Natural killer cell (primary cell): ENCODE data around the gene NCBP3. TPM values are rescaled to one million over a fixed set of nuclear protein-coding genes. Genes with fewer than 3 reads are reported as not detected.

Source experiments
- ATAC-seq, 3 donors: fragments of 150-1000 bp in 2 of 3; fragments of 200-7000 bp in 1 of 3; cut with Tn5 transposase; 1 replicate in 1 of 3; 2 replicates in 2 of 3; pipeline ENCODE4 v1.10.0; 2021; ENCODE audit warnings: mild to moderate bottlenecking in 2 of 3, moderate library complexity in 2 of 3
- DNase-seq, 2 donors: peaks; one replicate each; pipeline versions ENCODE4 v3.0.0 to v3.0.0-alpha.2; 2013 to 2021; ENCODE audit warnings: mixed read lengths in 1 of 2
- H3K27ac ChIP-seq: one replicate; pipeline ENCODE4 v1.5.1; 2013; ENCODE audit warnings: mild to moderate bottlenecking, low read length
- H3K27me3 ChIP-seq: one replicate; pipeline ENCODE4 v1.6.1; 2013; ENCODE audit warnings: low read length; ENCODE audit not compliant: control insufficient read depth, insufficient read depth
- H3K36me3 ChIP-seq: one replicate; pipeline ENCODE4 v1.6.1; 2013; ENCODE audit warnings: low read length; ENCODE audit not compliant: control insufficient read depth, insufficient read depth
- H3K4me1 ChIP-seq: one replicate; pipeline ENCODE4 v1.6.1; 2013; ENCODE audit warnings: low read length; ENCODE audit not compliant: control insufficient read depth, insufficient read depth
- H3K4me3 ChIP-seq: one replicate; pipeline ENCODE4 v1.5.1; 2013; ENCODE audit warnings: low read length
- H3K9me3 ChIP-seq: one replicate; pipeline ENCODE4 v1.6.1; 2013; ENCODE audit warnings: low read length; ENCODE audit not compliant: control insufficient read depth, insufficient read depth
- H3K27ac Mint-ChIP-seq, 2 donors: one replicate each; pipeline ENCODE4 v1.8.0; 2022; ENCODE audit warnings: mild to moderate bottlenecking in 2 of 2, mixed read lengths in 2 of 2, moderate library complexity in 1 of 2
- H3K27me3 Mint-ChIP-seq, 2 donors: one replicate each; pipeline ENCODE4 v1.8.0; 2022; ENCODE audit warnings: low read depth in 2 of 2, mixed read lengths in 2 of 2
- H3K36me3 Mint-ChIP-seq: one replicate; pipeline ENCODE4 v1.8.0; 2022; ENCODE audit warnings: mixed read lengths
- H3K4me1 Mint-ChIP-seq, 2 donors: one replicate each; pipeline ENCODE4 v1.8.0; 2022; ENCODE audit warnings: mixed read lengths in 2 of 2
- H3K4me3 Mint-ChIP-seq: one replicate; pipeline ENCODE4 v1.8.0; 2022; ENCODE audit warnings: mild to moderate bottlenecking, moderate library complexity, mixed read lengths
- H3K9me3 Mint-ChIP-seq, 2 donors: one replicate each; pipeline ENCODE4 v1.8.0; 2022; ENCODE audit warnings: mixed read lengths in 2 of 2
- WGBS: methylation state at CpG from one replicate; pipeline ENCODE4 v1.1.7; 2013; ENCODE audit warnings: missing lambda C conversion rate; ENCODE audit not compliant: insufficient coverage; 5-methylcytosine and 5-hydroxymethylcytosine counted together
- intact Hi-C: fragments of 100-400 bp; cut with micrococcal nuclease; formaldehyde crosslinking; loops from one replicate; pipeline ENCODE4 v1.14.2; 2022
- total RNA-seq, 4 donors: library from RNA; stranded (reverse); fragments of 120-200 nt in 1 of 4; gene quantifications; one replicate each; pipeline versions ENCODE4 v1.2.3 to v1.2.4, GENCODE V29; 2013 to 2022
- TF ChIP-seq, protein P1 (sequence below): fragments of 200-600 bp; IDR thresholded peaks from one replicate; pipeline ENCODE4 v1.8.0; 2022; ENCODE audit warnings: antibody characterized with exemption

Gene NCBP3
- total RNA-seq, 3 donors from 2014 or later (not counting 1 experiment from before 2014, with no cell fraction given) = 55.9 to 60.7 (median 58.1) TPM

DNA sequence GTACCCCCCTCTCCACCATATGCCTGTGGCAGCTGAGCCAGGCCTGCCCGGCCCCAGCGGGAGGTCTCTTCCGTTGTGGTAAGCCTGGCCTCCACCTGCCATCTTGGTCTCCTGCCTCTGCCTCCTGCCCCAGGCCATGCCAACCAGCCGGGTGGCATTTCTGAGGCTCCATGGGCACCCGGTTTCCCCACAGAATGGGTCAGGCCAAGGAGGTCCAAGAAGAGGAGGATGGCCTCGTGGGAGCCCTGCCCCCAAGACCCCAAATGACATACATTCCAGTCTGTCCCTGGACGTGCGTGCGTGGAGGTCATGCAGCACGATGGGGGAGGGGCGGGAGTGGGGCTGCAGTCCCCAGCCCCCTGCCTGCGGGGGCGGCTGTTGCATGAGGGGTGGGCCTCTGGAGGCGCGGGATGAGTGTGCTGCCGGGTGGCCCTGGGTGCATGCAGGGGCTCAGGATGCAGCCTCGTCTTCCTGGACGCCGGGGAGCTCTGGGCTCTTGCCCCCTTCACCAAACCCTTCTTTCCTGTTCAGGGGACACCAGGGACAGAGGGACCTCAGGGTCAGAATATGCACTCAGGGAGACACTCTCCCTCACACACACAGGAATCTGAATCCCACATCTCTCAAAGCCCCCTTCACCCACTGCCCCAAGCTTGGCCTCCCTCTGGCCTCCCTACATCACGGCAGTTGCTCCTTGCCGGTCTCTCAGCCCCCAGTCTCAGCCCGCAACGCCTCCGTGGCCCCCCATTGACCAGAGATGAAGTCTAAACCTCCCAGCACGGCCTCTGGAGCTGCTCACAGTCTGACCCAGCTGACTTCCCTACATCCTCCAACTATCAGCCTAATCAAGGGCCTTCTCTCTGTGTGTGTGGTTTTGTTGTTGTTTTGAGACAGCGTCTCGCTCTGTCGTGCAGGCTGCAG is 16.0 kb upstream of the NCBP3 start:
- Histone ChIP-seq H3K36me3 (no peaks in the 10 kb centered on the region), H3K4me3 (no peak overlapping the region), H3K27me3 (no peaks in the 10 kb centered on the region), H3K27ac (no peak overlapping the region), H3K9me3 (no peaks in the 10 kb centered on the region), H3K4me1 (no peaks in the 10 kb centered on the region)
- Mint-ChIP-seq H3K4me3 (no peak overlapping the region), H3K27me3 (no peaks in the 10 kb centered on the region), H3K9me3 (no peaks in the 10 kb centered on the region), H3K36me3 (no peaks in the 10 kb centered on the region), H3K27ac (no peak overlapping the region), H3K4me1 (no peaks in the 10 kb centered on the region)
- 94% methylated on average over 28 of the region's 28 CpGs for WGBS
- DNase-seq = no peak
- intact Hi-C loops = loop anchor here (5.0 kb wide), 1 partner anchor 50 kb away; no protein-coding TSS in a partner anchor
- TF ChIP-seq, protein P1, sequence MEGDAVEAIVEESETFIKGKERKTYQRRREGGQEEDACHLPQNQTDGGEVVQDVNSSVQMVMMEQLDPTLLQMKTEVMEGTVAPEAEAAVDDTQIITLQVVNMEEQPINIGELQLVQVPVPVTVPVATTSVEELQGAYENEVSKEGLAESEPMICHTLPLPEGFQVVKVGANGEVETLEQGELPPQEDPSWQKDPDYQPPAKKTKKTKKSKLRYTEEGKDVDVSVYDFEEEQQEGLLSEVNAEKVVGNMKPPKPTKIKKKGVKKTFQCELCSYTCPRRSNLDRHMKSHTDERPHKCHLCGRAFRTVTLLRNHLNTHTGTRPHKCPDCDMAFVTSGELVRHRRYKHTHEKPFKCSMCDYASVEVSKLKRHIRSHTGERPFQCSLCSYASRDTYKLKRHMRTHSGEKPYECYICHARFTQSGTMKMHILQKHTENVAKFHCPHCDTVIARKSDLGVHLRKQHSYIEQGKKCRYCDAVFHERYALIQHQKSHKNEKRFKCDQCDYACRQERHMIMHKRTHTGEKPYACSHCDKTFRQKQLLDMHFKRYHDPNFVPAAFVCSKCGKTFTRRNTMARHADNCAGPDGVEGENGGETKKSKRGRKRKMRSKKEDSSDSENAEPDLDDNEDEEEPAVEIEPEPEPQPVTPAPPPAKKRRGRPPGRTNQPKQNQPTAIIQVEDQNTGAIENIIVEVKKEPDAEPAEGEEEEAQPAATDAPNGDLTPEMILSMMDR = no peak
- no peak for ATAC-seq

DNA sequence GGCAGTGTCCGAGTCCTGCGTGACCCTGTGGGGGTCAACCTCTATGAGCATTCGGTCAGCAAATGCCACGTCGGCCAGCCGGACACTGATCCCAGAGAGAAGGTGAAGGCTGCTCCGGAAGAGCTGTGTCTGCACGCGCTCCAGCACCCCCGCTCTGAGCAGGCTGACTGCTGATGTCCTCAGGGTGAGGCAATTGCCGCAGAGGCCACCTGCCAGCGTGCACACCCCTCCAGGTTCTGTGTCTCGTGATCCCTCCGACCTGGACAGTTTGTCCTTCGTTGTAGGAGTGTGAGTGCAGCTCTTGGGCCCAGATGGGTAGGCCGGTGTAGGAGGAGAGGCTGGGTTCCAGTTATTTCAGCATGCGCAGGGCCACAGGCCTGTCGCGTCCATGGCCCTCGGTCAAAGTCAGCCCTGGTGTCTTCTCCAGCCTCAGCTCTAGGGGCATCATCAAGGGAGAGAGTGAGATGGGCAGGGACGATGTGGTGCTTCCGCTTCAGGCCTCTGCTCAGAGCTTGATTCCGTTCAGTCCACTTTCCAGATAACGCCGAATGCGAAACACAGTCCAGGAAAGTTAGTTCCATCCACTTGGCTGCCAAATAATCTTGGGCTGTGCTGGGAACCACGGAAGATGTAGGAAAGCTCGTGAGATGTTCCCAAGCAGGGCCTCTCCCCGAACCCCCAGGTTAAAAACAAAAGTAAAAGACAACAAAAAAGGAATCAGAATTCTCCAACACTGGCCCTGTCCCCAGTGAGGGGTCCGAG is 15.1 kb upstream of the NCBP3 start:
- H3K27ac ChIP-seq = no peak overlapping the region
- 95% methylated on average over 30 of the region's 30 CpGs for WGBS
- no peaks in the 10 kb centered on the region for H3K4me1 Mint-ChIP-seq
- H3K36me3 Mint-ChIP-seq = no peaks in the 10 kb centered on the region
- H3K27me3 Mint-ChIP-seq = no peaks in the 10 kb centered on the region
- no peaks in the 10 kb centered on the region for H3K9me3 ChIP-seq
- TF ChIP-seq, protein P1 = no peak
- H3K4me1 ChIP-seq = no peaks in the 10 kb centered on the region
- no peak overlapping the region for H3K4me3 Mint-ChIP-seq
- no peaks in the 10 kb centered on the region for H3K27me3 ChIP-seq
- H3K9me3 Mint-ChIP-seq = no peaks in the 10 kb centered on the region
- H3K27ac Mint-ChIP-seq = no peak overlapping the region
- no peak for DNase-seq
- no peak overlapping the region for H3K4me3 ChIP-seq
- ATAC-seq = no peak
- H3K36me3 ChIP-seq = no peaks in the 10 kb centered on the region
- intact Hi-C loops = loop anchor here (5.0 kb wide), 1 partner anchor 51 kb away; no protein-coding TSS in a partner anchor

DNA sequence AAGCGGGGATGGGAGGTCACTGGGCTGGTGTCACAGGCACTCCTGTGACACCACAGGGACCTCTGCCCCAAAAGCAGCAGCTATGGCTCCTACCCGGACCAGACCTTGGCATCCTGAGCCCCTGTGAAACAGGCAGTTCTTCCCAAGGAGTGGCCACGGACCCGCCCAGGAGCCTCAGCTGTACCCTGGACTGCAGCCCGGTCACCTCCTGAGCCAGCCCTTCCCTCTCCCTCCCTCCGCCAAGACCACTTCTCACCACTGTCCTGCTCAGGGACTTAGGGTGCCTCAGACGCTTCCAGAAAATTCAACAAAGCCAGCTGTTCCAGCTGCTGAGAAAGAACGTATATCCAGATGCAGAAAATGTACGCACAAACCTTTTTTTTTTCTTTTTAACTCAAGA is 13.9 kb upstream of the NCBP3 start:
- H3K27ac Mint-ChIP-seq = no peak overlapping the region
- TF ChIP-seq, protein P1 = no peak
- no peaks in the 10 kb centered on the region for H3K36me3 ChIP-seq
- H3K4me1 ChIP-seq = no peaks in the 10 kb centered on the region
- H3K9me3 ChIP-seq = no peaks in the 10 kb centered on the region
- intact Hi-C loops = loop anchor here (5.0 kb wide), 1 partner anchor 52 kb away; no protein-coding TSS in a partner anchor
- DNase-seq (no peak), ATAC-seq (no peak)
- no peaks in the 10 kb centered on the region for H3K9me3 Mint-ChIP-seq
- no peak overlapping the region for H3K4me3 Mint-ChIP-seq
- no peak overlapping the region for H3K4me3 ChIP-seq
- no peak overlapping the region for H3K27ac ChIP-seq
- H3K27me3 ChIP-seq = no peaks in the 10 kb centered on the region
- H3K27me3 Mint-ChIP-seq = no peaks in the 10 kb centered on the region
- no peaks in the 10 kb centered on the region for H3K36me3 Mint-ChIP-seq
- no peaks in the 10 kb centered on the region for H3K4me1 Mint-ChIP-seq
- WGBS = 89% methylated on average over 9 of the region's 9 CpGs
